NCI-H748 treated with DMSO at 0.1 percent for 48 hours (cell line): ENCODE data around the gene NCAM1.

Source experiments
- DNase-seq: peaks from one replicate; lab custom pipeline; 2025; lab: John Stamatoyannopoulos, UW

The NCAM1 gene

GRCh38 chr11:112968941-112969713, 7.9 kb downstream of the NCAM1 start:
- DNase-seq = no peak

- no peak for DNase-seq
Observed at GRCh38 chr11:112971195-112971594, 10.0 kb downstream of the NCAM1 start.

GRCh38 chr11:112971827-112972226, 10.6 kb downstream of the NCAM1 start:
- DNase-seq = no peak

DNA sequence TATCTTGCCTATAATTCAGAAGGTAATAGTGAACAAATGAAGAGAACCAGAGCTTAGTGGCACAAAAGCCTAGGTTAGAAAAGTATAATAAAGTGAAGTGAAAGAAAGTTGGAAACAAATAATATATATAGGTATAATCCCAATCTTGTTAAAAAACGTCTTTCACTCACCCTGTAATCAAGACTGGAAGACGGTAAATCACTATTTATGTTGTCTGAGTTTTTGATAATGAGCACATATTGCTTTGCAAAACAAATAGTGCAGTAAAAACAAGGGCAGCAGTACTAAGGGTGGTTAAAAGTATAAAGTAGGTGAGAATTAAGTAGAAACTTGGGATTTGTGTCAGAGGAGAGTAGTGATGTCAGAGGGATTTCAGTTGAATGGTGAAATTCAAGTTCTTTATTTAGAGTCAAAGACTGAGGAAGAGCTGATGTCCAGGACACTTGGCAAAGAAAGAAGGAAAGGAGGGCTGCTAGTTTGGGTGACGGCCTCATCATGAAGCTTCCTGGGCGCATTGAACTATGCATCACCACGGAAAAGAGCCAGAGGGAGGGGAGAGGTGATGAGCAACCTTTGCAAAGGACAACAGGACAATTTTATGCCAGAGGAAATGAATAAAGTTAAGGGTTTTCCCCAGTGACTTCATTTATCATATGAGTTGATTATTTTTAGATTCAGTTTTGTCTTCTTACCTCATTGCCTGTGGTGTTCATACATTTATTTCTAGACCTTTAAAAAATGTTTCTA, 11.4 kb downstream of the NCAM1 start:
- no peak for DNase-seq

- DNase-seq = no peak
Observed at GRCh38 chr11:112975051-112975450, 13.8 kb downstream of the NCAM1 start.

DNA sequence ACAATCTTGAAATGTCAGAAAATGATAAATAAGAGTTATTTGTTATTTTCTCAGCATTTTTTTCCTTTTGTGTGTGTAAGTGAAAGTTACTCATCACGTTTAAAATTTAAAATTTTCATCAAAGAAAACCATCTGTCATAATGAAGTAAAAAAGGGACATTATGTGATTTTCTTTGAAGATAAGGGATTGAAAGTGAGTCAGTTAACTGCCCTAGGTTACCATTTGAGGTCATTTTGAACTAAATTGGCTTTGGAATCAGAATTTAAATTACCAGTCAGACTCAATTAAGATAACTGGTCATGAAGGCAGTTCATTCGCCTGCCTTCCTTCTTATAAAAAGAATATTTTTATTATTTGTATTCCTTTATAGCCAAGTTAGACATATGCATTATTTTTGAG, 14.3 kb downstream of the NCAM1 start:
- no peak for DNase-seq

GRCh38 chr11:112977755-112978154, 16.5 kb downstream of the NCAM1 start:
- no peak for DNase-seq

GRCh38 chr11:112983887-112984286, 22.7 kb downstream of the NCAM1 start:
- DNase-seq = peak; percentile 96

- no peak for DNase-seq
Observed at GRCh38 chr11:112989198-112989597, 28.0 kb downstream of the NCAM1 start.

- DNase-seq = no peak
Observed at GRCh38 chr11:112993808-112994207, 32.6 kb downstream of the NCAM1 start.

DNA sequence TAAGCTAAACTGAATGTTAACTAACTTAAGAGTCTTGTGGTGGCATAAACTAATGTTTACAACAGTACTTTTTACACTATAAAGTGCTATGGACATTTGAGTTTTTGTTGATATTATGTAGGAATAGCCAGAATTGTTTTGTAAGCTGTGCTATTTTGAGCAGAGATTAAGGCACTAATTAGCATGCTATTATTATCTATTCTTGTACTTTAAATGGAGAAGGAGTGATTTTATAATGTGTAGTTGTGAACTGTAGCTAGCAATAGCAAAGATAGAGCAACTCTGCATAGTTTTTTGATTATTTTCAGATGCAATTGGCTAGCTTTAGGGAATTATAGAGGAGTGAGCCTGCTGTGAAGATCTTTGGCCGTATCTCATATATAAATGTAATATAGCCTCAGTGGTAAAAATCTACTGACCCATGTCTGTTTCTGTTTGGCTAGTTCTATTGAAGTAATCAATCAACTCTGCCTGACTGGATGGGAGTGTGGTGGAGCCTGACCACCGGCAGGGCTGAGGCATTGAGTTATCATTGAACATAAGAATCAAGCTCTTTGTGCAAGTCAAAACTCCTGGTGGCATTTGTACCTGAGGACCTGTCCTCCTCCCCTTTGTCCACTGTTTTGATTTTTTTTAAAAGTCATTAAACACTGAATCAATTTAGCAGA, 34.3 kb downstream of the NCAM1 start:
- peak; percentile 22 for DNase-seq

GRCh38 chr11:112996994-112997393, 35.8 kb downstream of the NCAM1 start:
- no peak for DNase-seq

- no peak for DNase-seq
Observed at GRCh38 chr11:112997857-112998466, 36.7 kb downstream of the NCAM1 start.

DNA sequence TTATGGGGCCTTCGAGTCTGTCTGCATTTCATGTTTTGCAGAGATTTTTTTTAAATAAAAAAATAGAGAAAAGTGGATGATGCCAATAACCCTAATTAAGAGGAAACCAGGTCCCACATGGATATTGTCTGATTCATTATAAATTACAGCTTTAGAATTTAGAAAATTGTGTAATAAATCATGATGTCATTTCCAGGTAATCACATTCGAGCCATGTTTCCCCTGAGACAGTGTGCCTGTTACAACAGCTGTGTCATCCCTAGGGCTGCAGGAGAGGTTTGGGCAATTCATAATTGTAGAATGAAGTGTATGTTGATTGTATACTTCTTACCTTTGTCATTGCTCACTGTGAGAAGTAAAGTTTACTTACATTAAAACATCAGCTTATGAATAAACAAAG, 38.3 kb downstream of the NCAM1 start:
- peak; percentile 76 for DNase-seq

DNA sequence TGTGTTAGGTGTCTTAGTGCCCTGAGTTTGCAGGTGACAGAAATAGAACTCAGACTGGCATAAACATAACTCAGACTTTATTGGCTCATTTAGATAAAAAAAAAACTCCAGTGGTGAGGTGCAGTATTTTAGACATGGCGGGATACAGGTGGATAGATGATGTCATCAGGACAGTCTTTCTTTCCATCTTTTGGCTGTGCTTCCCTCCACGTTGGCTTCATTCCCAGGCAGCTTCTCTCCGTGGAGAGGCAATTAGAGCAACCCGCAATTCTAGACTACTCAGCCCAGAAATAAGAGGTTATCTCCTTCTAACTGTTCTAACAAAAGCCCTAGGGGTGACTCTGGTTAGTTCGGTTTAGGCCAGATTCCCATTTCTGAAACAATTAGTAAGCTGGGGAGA, 40.5 kb downstream of the NCAM1 start:
- peak; percentile 62 for DNase-seq

GRCh38 chr11:113006896-113007445, 45.8 kb downstream of the NCAM1 start:
- no peak for DNase-seq

GRCh38 chr11:113014262-113015097, 53.3 kb downstream of the NCAM1 start:
- no peak for DNase-seq

- DNase-seq = no peak
Observed at GRCh38 chr11:113015098-113015455, 53.9 kb downstream of the NCAM1 start.

- DNase-seq = no peak
Observed at GRCh38 chr11:113016905-113017304, 55.7 kb downstream of the NCAM1 start.

DNA sequence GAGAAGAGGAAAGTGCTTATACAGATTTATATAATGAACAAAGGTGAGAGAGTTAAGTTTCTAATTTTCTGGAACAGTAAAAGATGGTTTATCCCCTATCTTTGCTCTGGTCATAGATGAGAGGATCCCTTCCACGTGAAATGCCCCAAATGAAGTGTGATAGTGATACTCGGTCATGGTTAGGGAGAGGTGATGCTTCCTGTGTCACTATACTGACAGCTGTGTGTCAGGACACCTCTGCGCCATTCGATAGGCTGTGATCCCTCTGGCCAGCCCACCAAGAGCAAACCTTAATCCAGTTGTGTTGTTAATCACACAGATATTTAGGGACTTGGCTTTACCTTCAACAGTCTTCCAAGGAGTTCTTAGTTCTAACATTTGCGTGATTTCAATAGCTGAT, 57.7 kb downstream of the NCAM1 start:
- DNase-seq = no peak

GRCh38 chr11:113019711-113020110, 58.5 kb downstream of the NCAM1 start:
- DNase-seq = no peak
